ENCODE measurements around the gene AVPI1. TPM values are rescaled to one million over a fixed set of nuclear protein-coding genes. Genes with fewer than 3 reads are reported as not detected.

The AVPI1 gene
- total RNA-seq, 1 donor from 2014 or later = 5.6 TPM

- H4K20me1 ChIP-seq (ENCODE audit: insufficient read depth, low read length) = no peaks in the 10 kb centered on the region
- H3K27me3 ChIP-seq (ENCODE audit: insufficient read depth, low read length) = no peaks in the 10 kb centered on the region
- Mint-ChIP-seq H3K36me3 (ENCODE audit: low read depth, unreplicated experiment) (peaks cover 3% of the 10 kb centered on the region), H3K9me3 (ENCODE audit: unreplicated experiment) (no peaks in the 10 kb centered on the region), H3K27ac (ENCODE audit: unreplicated experiment) (no peak overlapping the region), H3K4me3 (ENCODE audit: unreplicated experiment) (no peak overlapping the region), H3K4me1 (ENCODE audit: low read depth, unreplicated experiment) (no peaks in the 10 kb centered on the region), H3K27me3 (ENCODE audit: low read depth, unreplicated experiment) (no peaks in the 10 kb centered on the region)
- H3K4me3 ChIP-seq (ENCODE audit: insufficient read depth, low read depth, low read length) = no peak overlapping the region
- no peaks in the 10 kb centered on the region for H3K9me3 ChIP-seq (ENCODE audit: insufficient read depth, low read depth, low read length)
- no peak overlapping the region for H2AFZ ChIP-seq (ENCODE audit: low read depth, low read length)
- no peaks in the 10 kb centered on the region for H3K36me3 ChIP-seq (ENCODE audit: insufficient read depth, low read length)
- peaks cover 5% of the 10 kb centered on the region for H3K4me1 ChIP-seq (ENCODE audit: insufficient read depth, low read length)
- no peak overlapping the region for H3K4me2 ChIP-seq (ENCODE audit: low read length)
- no peak overlapping the region for H3K27ac ChIP-seq (ENCODE audit: low read depth, low read length)
- DNase-seq (ENCODE audit: low read depth) (no peak), FAIRE-seq (no peak)
- H3K9ac ChIP-seq (ENCODE audit: low read length) = no peak overlapping the region
- TF ChIP-seq EZH2 (IDR thresholded peaks at IDR 0.05; ENCODE audit: insufficient read depth, low read length) (no peak), CTCF (IDR thresholded peaks at IDR 0.05; ENCODE audit: insufficient read depth, low read depth, low read length) (no peak)
- H3K79me2 ChIP-seq (ENCODE audit: insufficient read depth, low read length) = no peaks in the 10 kb centered on the region
Measured at GRCh38 chr10:97629289-97629688, 57.8 kb downstream of the AVPI1 start.

- no peak overlapping the region for H3K9ac ChIP-seq (ENCODE audit: low read length)
- no peak overlapping the region for H2AFZ ChIP-seq (ENCODE audit: low read depth, low read length)
- no peaks in the 10 kb centered on the region for H3K36me3 ChIP-seq (ENCODE audit: insufficient read depth, low read length)
- no peak overlapping the region for H3K27ac Mint-ChIP-seq (ENCODE audit: unreplicated experiment)
- no peaks in the 10 kb centered on the region for H3K27me3 Mint-ChIP-seq (ENCODE audit: low read depth, unreplicated experiment)
- H3K9me3 Mint-ChIP-seq (ENCODE audit: unreplicated experiment) = no peaks in the 10 kb centered on the region
- H3K4me1 Mint-ChIP-seq (ENCODE audit: low read depth, unreplicated experiment) = no peaks in the 10 kb centered on the region
- H3K4me3 Mint-ChIP-seq (ENCODE audit: unreplicated experiment) = no peak overlapping the region
- no peaks in the 10 kb centered on the region for H3K27me3 ChIP-seq (ENCODE audit: insufficient read depth, low read length)
- H3K79me2 ChIP-seq (ENCODE audit: insufficient read depth, low read length) = no peaks in the 10 kb centered on the region
- H3K4me1 ChIP-seq (ENCODE audit: insufficient read depth, low read length) = no peaks in the 10 kb centered on the region
- FAIRE-seq (no peak), DNase-seq (ENCODE audit: low read depth) (no peak)
- no peaks in the 10 kb centered on the region for H4K20me1 ChIP-seq (ENCODE audit: insufficient read depth, low read length)
- H3K9me3 ChIP-seq (ENCODE audit: insufficient read depth, low read depth, low read length) = no peaks in the 10 kb centered on the region
- H3K4me2 ChIP-seq (ENCODE audit: low read length) = no peak overlapping the region
- no peak overlapping the region for H3K27ac ChIP-seq (ENCODE audit: low read depth, low read length)
- TF ChIP-seq EZH2 (IDR thresholded peaks at IDR 0.05; ENCODE audit: insufficient read depth, low read length) (no peak), CTCF (IDR thresholded peaks at IDR 0.05; ENCODE audit: insufficient read depth, low read depth, low read length) (no peak)
- H3K36me3 Mint-ChIP-seq (ENCODE audit: low read depth, unreplicated experiment) = peaks cover 3% of the 10 kb centered on the region
- no peak overlapping the region for H3K4me3 ChIP-seq (ENCODE audit: insufficient read depth, low read depth, low read length)
Measured at GRCh38 chr10:97628228-97628627, 58.8 kb downstream of the AVPI1 start.

GRCh38 chr10:97627731-97628130 lies 59.3 kb downstream of the AVPI1 start:
- no peaks in the 10 kb centered on the region for H3K36me3 ChIP-seq (ENCODE audit: insufficient read depth, low read length)
- no peak for DNase-seq (ENCODE audit: low read depth)
- no peaks in the 10 kb centered on the region for H3K27me3 Mint-ChIP-seq (ENCODE audit: low read depth, unreplicated experiment)
- no peak overlapping the region for H3K9ac ChIP-seq (ENCODE audit: low read length)
- H3K4me3 Mint-ChIP-seq (ENCODE audit: unreplicated experiment) = no peak overlapping the region
- H3K4me1 ChIP-seq (ENCODE audit: insufficient read depth, low read length) = no peaks in the 10 kb centered on the region
- FAIRE-seq = no peak
- no peak overlapping the region for H3K4me2 ChIP-seq (ENCODE audit: low read length)
- no peaks in the 10 kb centered on the region for H3K9me3 ChIP-seq (ENCODE audit: insufficient read depth, low read depth, low read length)
- no peaks in the 10 kb centered on the region for H3K27me3 ChIP-seq (ENCODE audit: insufficient read depth, low read length)
- H2AFZ ChIP-seq (ENCODE audit: low read depth, low read length) = no peak overlapping the region
- H3K79me2 ChIP-seq (ENCODE audit: insufficient read depth, low read length) = no peaks in the 10 kb centered on the region
- TF ChIP-seq EZH2 (IDR thresholded peaks at IDR 0.05; ENCODE audit: insufficient read depth, low read length) (no peak), CTCF (IDR thresholded peaks at IDR 0.05; ENCODE audit: insufficient read depth, low read depth, low read length) (no peak)
- H3K36me3 Mint-ChIP-seq (ENCODE audit: low read depth, unreplicated experiment) = peaks cover 3% of the 10 kb centered on the region
- H3K27ac ChIP-seq (ENCODE audit: low read depth, low read length) = no peak overlapping the region
- H3K4me1 Mint-ChIP-seq (ENCODE audit: low read depth, unreplicated experiment) = no peaks in the 10 kb centered on the region
- H3K9me3 Mint-ChIP-seq (ENCODE audit: unreplicated experiment) = no peaks in the 10 kb centered on the region
- no peaks in the 10 kb centered on the region for H4K20me1 ChIP-seq (ENCODE audit: insufficient read depth, low read length)
- H3K27ac Mint-ChIP-seq (ENCODE audit: unreplicated experiment) = no peak overlapping the region
- no peak overlapping the region for H3K4me3 ChIP-seq (ENCODE audit: insufficient read depth, low read depth, low read length)

Other genes starting within 250 kb of the AVPI1 start
- 37.9 and 38.6 TPM in 2 replicates for gene EXOSC1, start 241.2 kb downstream of the AVPI1 start, total RNA-seq
- gene ZDHHC16, start 241.1 kb downstream of the AVPI1 start, total RNA-seq = 51.1 and 53.5 TPM in 2 replicates
- 84.4 and 97.2 TPM in 2 replicates for gene MMS19, start 188.8 kb downstream of the AVPI1 start, total RNA-seq
- gene UBTD1, start 188.3 kb downstream of the AVPI1 start, total RNA-seq = 73.1 and 81.9 TPM in 2 replicates
- 0.22 and 0.36 TPM in 2 replicates for gene ANKRD2, start 114.5 kb downstream of the AVPI1 start, total RNA-seq
- gene HOGA1, start 102.9 kb downstream of the AVPI1 start, total RNA-seq = 0.23 and 0.31 TPM in 2 replicates
- not detected in 2 replicates for gene C10orf62, start 97.5 kb downstream of the AVPI1 start, total RNA-seq
- 15.8 and 16.2 TPM in 2 replicates for gene MORN4, start 53.7 kb downstream of the AVPI1 start, total RNA-seq
- gene PI4K2A, start 46.6 kb downstream of the AVPI1 start, total RNA-seq = 32.9 and 37.8 TPM in 2 replicates
- gene MARVELD1, start 26.5 kb upstream of the AVPI1 start, total RNA-seq = 69.7 and 79.2 TPM in 2 replicates
- gene ZFYVE27, start 49.9 kb upstream of the AVPI1 start, total RNA-seq = 31.3 and 32.8 TPM in 2 replicates
- 0.14 and 0.16 TPM in 2 replicates for gene SFRP5, start 84.8 kb upstream of the AVPI1 start, total RNA-seq
- 0.16 TPM in 1 of 2 replicates, not detected in the other for gene GOLGA7B, start 162.6 kb upstream of the AVPI1 start, total RNA-seq

Measured in astrocyte (in vitro differentiated cells and primary cell).